ENCODE measurements around the gene PRKG2. TPM values are rescaled to one million over a fixed set of nuclear protein-coding genes. Genes with fewer than 3 reads are reported as not detected.

Gene PRKG2
- total RNA-seq, 1 donor from 2014 or later, result not detected

GRCh38 chr4:81060587-81061343 lies 154.3 kb downstream of the PRKG2 start:
- H3K4me3 Mint-ChIP-seq (ENCODE audit: unreplicated experiment), result no peak overlapping the region
- H3K9me3 Mint-ChIP-seq (ENCODE audit: unreplicated experiment), result no peaks in the 10 kb centered on the region
- no peaks in the 10 kb centered on the region for H3K4me1 Mint-ChIP-seq (ENCODE audit: unreplicated experiment)
- H3K27me3 Mint-ChIP-seq (ENCODE audit: unreplicated experiment), result peaks cover 21% of the 10 kb centered on the region
- H3K36me3 Mint-ChIP-seq (ENCODE audit: unreplicated experiment), result no peaks in the 10 kb centered on the region
- TF ChIP-seq, protein P1, sequence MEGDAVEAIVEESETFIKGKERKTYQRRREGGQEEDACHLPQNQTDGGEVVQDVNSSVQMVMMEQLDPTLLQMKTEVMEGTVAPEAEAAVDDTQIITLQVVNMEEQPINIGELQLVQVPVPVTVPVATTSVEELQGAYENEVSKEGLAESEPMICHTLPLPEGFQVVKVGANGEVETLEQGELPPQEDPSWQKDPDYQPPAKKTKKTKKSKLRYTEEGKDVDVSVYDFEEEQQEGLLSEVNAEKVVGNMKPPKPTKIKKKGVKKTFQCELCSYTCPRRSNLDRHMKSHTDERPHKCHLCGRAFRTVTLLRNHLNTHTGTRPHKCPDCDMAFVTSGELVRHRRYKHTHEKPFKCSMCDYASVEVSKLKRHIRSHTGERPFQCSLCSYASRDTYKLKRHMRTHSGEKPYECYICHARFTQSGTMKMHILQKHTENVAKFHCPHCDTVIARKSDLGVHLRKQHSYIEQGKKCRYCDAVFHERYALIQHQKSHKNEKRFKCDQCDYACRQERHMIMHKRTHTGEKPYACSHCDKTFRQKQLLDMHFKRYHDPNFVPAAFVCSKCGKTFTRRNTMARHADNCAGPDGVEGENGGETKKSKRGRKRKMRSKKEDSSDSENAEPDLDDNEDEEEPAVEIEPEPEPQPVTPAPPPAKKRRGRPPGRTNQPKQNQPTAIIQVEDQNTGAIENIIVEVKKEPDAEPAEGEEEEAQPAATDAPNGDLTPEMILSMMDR (IDR thresholded peaks at IDR 0.05), result no peak
- no peak for DNase-seq (ENCODE audit: extremely low spot score, unreplicated experiment)
- H3K27ac Mint-ChIP-seq (ENCODE audit: unreplicated experiment), result no peak overlapping the region

GRCh38 chr4:81058621-81059020 lies 156.4 kb downstream of the PRKG2 start:
- H3K9me3 Mint-ChIP-seq (ENCODE audit: unreplicated experiment), result no peaks in the 10 kb centered on the region
- peaks cover 15% of the 10 kb centered on the region for H3K27me3 Mint-ChIP-seq (ENCODE audit: unreplicated experiment)
- no peak overlapping the region for H3K27ac Mint-ChIP-seq (ENCODE audit: unreplicated experiment)
- no peaks in the 10 kb centered on the region for H3K4me1 Mint-ChIP-seq (ENCODE audit: unreplicated experiment)
- TF ChIP-seq, protein P1 (IDR thresholded peaks at IDR 0.05), result no peak
- no peaks in the 10 kb centered on the region for H3K36me3 Mint-ChIP-seq (ENCODE audit: unreplicated experiment)
- no peak overlapping the region for H3K4me3 Mint-ChIP-seq (ENCODE audit: unreplicated experiment)
- no peak for DNase-seq (ENCODE audit: extremely low spot score, unreplicated experiment)

DNA sequence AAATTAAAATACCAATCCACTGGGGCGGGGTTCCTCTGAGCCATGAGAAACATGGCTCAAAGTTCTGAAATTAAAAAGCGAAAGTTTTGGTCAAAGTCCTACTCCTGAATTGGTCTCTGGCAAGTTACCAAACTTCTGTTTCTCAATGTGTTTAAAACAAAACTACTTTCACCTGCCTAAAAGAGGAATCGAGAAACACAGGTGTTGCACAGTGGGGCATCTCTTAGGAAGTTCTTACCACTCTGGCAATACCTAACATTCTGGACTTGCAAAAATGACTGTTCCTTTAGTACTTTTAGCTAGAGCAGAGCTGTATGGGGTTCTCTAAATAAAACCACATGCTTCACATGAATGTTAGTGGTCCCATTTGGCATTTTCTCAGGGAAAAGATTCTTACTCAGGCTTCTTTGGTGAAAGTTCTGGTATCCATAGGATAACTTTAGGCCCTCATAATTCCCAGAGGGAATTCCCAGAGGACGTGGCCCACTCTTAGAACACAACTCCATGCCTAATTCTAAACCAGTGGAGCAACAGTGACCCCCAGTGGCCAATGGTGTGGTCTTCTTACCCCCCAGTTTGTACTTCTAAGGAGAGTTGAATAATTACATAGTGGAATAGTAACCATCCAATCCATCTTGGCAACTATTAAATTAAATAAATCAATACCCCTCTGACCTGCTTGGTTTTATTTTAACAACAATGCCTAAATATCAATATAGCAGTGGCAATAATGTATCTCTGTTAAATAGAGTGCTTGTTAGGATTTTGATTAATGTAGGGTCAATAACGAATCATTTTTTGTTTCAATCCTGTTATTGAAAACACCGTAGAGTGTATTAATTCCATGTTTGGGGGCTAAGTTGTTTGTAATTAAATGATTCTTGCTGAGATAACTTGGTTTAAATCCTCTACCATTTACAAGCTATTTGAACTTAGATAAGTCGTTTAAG lies 162.6 kb downstream of the PRKG2 start:
- H3K9me3 Mint-ChIP-seq (ENCODE audit: unreplicated experiment), result no peaks in the 10 kb centered on the region
- DNase-seq (ENCODE audit: extremely low spot score, unreplicated experiment), result no peak
- no peaks in the 10 kb centered on the region for H3K4me1 Mint-ChIP-seq (ENCODE audit: unreplicated experiment)
- no peaks in the 10 kb centered on the region for H3K36me3 Mint-ChIP-seq (ENCODE audit: unreplicated experiment)
- H3K27me3 Mint-ChIP-seq (ENCODE audit: unreplicated experiment), result peaks cover 16% of the 10 kb centered on the region
- no peak overlapping the region for H3K4me3 Mint-ChIP-seq (ENCODE audit: unreplicated experiment)
- no peak overlapping the region for H3K27ac Mint-ChIP-seq (ENCODE audit: unreplicated experiment)
- TF ChIP-seq, protein P1 (IDR thresholded peaks at IDR 0.05), result peak; percentile 50

GRCh38 chr4:81049907-81050306 lies 165.1 kb downstream of the PRKG2 start:
- DNase-seq (ENCODE audit: extremely low spot score, unreplicated experiment), result no peak
- H3K4me3 Mint-ChIP-seq (ENCODE audit: unreplicated experiment), result no peak overlapping the region
- peaks cover 13% of the 10 kb centered on the region for H3K27me3 Mint-ChIP-seq (ENCODE audit: unreplicated experiment)
- TF ChIP-seq, protein P1 (IDR thresholded peaks at IDR 0.05), result no peak
- H3K27ac Mint-ChIP-seq (ENCODE audit: unreplicated experiment), result no peak overlapping the region
- H3K36me3 Mint-ChIP-seq (ENCODE audit: unreplicated experiment), result no peaks in the 10 kb centered on the region
- H3K9me3 Mint-ChIP-seq (ENCODE audit: unreplicated experiment), result no peaks in the 10 kb centered on the region
- H3K4me1 Mint-ChIP-seq (ENCODE audit: unreplicated experiment), result no peaks in the 10 kb centered on the region

DNA sequence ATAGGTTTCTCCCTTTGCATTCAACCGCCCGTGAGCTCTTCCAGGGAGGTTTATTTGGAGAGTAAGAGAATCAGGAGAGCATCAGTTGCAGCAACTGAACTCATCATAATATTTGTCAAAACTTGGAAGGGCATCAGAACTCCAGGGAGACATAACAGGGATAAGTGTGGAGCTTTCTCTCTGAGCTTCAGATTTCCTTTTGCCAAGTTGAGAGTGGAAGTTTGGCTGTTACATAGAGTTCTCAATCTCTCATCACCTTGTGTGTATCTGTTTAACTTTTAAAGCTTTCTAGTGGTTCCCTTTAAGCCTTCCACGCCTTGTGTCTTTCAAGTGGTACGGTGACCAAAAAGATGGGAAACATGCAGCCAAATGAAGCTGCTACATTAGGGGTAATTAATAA lies 165.7 kb downstream of the PRKG2 start:
- peaks cover 13% of the 10 kb centered on the region for H3K27me3 Mint-ChIP-seq (ENCODE audit: unreplicated experiment)
- no peaks in the 10 kb centered on the region for H3K36me3 Mint-ChIP-seq (ENCODE audit: unreplicated experiment)
- H3K27ac Mint-ChIP-seq (ENCODE audit: unreplicated experiment), result no peak overlapping the region
- H3K4me3 Mint-ChIP-seq (ENCODE audit: unreplicated experiment), result no peak overlapping the region
- H3K4me1 Mint-ChIP-seq (ENCODE audit: unreplicated experiment), result no peaks in the 10 kb centered on the region
- TF ChIP-seq, protein P1 (IDR thresholded peaks at IDR 0.05), result no peak
- no peaks in the 10 kb centered on the region for H3K9me3 Mint-ChIP-seq (ENCODE audit: unreplicated experiment)
- DNase-seq (ENCODE audit: extremely low spot score, unreplicated experiment), result no peak
